HG03354 (cell line): Measurements from ENCODE around the gene KIF3A.
A peak's percentile ranks its signal among the peaks of the same experiment; 100 is the strongest.

Experiments
- ATAC-seq: cut with Tn5 transposase; IDR thresholded peaks from one replicate; pipeline ENCODE4 v1.9.1; 2021; ENCODE audit warnings: mild to moderate bottlenecking; ENCODE audit not compliant: unreplicated experiment, poor library complexity, severe bottlenecking

KIF3A gene

DNA sequence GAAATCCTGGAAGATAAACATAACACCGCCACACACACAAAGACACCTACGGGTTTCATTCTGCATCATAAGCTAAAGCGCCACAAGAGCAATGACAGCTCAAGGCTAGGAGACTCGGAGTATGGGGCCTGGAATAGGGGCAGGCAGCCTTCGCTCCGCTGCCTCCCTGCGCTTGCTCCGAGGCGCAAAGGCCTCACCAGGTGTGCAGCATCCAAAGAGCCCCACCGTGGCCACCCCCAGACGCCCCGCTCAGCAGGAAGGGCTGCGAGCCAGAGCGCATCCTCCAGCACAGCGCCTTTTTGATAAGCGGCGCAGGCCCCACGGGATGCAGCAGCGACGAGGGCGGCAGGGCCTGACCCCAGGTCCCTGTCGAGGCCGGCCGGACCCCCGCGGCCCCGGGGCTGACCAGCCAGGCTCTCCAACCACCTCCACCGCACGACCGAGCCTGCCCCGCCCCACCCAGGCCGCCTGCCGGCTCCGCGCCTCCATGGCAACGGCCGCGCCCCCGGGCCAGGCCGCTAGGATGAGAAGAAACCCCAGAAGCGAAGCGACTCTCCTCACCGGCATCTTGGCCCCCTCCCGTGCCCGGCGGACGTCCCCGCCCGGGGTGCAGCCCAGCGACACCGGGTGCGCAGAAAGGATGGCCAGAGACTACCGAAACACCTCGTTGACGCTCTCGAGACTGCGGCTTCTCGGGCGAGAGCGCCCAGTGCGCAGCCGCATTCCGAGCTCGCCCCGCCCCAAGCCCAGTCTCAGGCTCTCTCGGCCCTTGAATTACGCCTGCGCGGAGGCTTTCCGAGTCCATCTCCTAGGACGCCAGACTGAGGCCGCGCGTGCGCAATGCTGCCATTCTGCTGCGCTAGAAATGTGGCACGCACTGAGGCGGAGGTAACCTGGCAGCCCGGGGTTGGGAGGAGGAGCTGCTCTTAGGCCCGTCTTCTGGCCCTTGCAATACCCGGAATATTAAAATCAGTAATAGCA, at the start of gene KIF3A:
TSS of gene KIF3A (minus strand) at position 694 of the 981 bp plus-strand sequence. CDS start at position 567, 127 bp downstream.
- ATAC-seq, result peak; percentile 91

DNA sequence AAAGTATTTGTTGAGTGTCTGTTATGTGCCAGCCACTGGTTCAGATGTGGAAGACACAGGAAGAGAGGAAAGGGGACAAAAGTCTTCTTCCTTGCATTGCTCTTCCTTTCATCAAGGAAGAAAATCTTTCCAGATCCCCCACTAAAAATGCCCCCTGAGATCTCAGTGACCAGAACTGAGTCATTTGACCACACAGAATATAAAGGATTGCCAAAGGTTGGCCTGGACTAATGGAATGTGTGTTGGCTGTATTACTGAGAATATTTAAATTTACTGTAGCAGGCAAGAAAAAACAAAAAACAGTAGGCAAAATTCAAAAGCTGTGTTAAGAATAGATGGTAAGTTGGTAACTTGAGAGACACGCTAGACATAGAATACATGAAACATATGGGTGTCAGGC, 49.7 kb upstream of the KIF3A start:
- no peak for ATAC-seq

DNA sequence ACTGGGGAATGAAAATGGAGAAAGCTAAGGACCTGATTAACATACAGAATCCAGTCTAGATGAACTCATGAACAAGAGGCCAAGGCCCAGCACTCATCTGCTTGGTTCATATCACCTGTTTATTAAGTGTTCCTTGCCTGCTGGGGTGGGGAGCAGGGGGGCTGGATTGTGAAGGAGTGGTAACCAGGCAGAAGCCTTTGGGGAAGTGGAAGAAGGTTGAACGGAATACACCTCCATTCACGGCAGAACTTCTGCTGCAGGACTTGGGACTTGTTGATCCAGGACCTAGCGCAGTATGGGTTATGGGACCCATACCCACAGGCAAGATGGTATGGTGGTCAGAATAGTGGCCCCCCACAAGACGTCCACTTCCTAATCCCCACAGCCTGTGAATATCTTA, 48.5 kb upstream of the KIF3A start:
- no peak for ATAC-seq

DNA sequence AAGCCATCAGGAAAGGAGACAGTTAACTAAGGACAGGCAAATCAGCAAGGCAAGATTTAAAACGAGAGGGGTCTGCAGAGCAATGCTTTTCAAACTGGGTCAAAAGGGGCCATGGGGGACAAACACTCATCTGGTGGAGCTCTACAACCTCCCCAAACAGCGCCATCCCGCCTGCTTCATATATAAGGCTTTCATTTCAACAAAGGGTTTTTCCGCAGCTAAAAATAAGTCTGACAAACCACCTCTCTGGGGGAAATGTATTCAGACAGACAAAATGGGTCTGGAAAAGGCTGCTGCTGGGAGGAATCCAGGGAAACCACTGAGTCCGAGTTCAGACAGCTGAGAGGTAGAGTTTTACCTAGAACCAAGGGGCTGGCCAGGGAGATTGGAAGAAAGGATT, 48.0 kb upstream of the KIF3A start:
- ATAC-seq, result no peak

DNA sequence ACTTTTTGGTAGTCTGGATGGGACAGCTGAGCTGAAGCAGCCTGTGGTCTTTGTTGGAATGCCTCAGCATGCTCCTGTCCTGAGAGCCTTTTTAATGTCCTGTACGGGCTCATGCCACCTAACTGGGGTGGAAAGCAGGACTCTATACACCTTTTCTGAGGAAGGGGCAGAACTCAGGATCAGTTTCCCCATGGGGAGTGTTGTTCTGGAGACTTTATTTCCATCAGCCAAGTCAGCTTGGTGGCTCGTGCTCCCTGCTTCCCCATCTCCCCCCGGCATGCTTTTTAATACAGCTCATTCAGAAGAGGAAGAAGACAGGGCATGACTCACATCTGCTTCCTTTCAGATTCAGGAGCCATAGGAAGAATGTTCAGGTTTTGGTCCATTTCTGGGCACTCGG, 44.8 kb upstream of the KIF3A start:
- ATAC-seq, result no peak

DNA sequence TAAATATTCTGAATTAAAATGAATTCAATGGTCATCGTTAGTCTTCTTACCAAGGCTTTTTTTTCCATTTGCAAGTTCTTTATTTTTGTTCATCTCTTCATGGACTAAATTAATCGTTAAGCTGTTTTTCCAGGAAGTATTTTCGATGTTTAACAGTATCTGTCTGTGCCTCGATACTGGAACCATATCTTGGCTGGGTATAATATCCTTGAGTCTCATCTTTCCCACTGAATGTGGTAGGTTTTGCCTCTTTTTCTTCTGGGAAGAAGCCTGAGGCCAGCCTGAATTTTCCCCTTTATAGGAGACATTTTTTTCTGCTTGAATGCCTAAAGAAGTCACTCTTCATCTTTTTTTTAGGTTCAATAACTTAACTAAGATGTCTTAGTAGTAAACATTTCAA, 43.7 kb upstream of the KIF3A start:
- no peak for ATAC-seq

DNA sequence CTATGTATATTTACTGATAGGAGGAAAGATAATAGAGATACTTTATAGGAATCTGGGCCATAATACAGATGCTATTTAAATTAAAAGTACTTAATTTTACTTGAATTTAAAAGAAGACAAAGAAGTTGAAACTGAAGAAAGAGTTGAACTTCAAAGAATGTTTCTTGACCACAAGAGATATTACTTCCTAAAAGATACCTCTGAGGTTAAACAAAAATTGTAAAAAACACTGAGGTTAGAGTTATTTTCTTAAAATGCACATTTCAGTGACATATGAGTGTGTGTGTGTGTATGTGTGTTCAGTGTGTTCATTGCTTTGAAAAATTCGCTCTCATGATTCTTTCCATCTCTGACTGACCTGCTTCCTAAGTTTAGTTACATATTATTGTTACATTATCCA, 43.2 kb upstream of the KIF3A start:
- no peak for ATAC-seq

DNA sequence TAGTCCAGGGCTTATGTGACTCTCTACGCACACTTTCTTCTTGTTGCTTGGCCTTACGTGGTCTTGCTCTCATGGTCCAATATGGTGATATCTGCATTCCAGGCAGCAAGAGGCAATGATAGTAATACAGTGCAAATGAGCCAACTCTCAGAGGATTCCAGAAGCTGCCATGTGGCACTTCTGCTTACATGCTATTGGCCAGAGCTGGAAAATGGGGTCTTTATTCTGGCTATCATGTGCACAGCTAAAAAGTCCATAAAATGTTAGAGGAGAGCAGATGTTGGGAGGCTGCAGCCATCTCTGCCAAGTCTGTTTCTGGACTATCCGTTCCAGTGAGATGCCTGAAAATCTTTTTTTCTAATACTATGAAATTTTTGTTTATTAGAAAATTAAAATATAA, 42.6 kb upstream of the KIF3A start:
- ATAC-seq, result no peak

DNA sequence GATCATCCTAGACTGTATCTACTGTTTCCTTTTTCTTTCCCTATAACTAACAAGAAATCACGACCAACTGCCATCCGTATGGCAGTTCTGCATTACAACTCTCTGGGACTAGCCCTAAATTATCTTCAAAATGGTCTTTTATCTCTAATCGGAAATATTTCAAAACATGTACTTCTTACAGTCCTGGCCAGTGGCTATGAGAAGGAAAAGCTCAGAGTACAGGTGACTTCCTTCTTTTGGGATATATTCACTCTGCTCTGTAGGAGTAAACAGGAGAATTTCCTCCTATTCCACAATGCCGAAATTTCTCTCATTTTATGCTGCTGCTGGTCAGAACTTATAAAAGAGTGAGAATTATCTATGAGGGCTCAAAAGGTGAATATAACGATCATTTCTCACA, 41.5 kb upstream of the KIF3A start:
- no peak for ATAC-seq

DNA sequence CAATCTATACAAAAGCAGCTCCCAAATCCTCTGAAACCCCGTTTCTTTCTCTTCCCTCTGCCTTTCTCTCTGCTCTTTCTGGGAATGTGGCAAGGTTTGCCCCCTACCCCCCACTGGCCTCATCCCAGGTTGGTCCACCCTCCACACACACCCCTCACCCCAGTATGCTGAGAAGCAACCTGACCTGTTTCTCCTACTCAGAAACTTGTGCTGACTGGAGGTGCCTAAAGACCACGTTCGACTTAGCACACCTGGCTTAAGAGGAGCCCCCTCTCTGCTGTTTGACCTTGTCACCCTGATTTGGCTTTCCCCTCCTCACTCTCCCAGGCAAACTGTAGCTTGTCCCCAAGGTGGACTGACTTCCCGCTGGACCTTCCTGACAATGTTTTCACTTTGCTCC, 40.8 kb upstream of the KIF3A start:
- ATAC-seq, result no peak

DNA sequence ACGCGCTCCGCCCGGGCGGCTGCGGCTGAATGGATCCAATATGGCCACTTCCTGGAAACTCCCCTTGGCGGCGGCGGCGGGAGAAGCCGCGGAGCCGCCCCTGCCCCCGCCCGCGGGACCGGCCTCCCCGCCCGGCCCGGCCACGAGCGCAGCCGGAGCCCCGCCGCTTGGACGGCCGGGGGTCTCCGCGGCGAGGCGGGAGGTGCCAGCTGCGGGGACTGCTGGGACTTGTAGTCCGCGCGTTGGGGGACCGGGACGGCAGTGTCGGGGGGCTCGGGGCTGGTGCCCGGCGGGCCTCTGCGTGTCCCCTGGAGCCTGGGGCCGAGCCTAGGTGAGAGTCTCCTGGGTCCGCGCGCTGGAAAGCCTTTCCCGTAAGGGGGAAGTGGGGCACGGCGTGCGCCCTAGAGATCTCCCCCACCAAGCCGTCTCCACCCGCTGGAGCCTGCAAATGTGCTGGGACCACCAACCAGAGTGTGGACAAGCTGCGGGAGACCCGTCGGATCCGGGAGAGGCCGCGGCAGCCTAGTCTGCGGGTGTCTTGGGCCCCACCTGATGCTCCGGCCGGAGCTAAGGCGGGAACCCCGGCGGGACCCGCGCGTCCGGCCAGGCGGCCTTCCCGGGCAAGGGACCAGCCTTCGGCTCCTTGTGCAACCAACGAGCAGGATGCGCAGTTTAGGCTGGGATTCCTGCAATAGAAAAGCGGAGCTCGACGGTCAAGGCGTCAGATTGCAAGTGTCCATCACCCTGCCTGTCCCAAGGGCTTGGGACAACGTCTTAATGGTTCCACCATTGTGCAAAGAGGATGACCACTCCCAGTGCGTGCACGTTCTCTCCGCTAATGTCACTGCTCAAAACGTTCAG, 40.1 kb upstream of the KIF3A start, which contains the start of gene SEPTIN8:
TSS of gene SEPTIN8 (minus strand) at position 31 of the 861 bp plus-strand sequence. CDS start 102 bp downstream, outside the sequence.
- ATAC-seq, result peak; percentile 68

DNA sequence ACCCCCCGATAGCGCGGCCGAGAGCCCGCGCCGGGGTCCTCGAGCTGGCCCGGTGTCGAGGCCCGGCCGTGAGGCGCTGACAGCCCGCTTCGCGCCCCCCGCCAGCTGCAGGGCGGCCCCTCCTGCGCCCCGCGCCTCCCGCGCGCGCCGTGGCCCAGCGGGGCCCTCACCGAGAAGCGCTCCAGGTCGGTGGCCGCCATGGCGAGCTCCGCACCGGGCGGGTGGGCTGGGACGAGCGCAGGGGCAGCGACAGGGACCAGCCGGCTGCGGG, 39.5 kb upstream of the KIF3A start:
- no peak for ATAC-seq

DNA sequence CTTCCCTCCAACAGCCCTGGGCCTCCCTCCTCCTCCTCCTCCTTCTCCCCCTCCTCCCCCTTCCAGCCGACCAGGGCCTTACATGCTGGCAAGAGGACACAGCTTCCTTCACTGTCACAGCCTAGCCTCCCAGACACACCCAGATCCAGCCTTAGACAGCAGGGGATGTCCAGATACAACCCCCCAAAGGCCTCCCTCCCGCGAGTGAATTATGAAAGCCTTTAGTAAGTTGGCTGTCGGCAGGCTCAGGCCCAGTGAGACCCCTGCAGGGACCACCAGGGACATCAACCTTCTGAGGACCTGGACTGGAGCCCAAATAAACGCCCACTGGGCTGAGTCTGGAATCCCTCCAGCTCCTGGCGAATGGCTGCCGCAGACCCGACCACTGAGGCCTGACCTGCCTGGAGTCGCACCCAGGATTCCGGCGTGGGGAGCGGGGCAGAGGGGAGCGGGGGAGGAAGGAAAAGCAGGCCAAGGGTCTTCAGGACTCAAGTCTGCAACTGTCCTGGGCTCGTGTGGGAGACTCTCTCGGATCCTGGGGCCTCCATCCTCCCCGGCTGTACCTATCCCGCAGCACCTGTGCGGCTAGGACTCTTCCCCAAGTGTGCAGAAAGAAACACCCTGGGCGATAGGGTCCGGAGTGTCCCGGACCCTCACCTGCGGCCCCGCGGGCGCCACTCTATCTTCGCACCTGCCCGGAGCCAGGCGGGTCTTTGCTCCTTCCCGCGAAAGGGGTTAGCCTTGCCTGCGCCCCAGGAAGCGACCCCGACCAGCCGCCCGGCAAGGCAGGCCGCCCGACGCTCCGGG, 39.0 kb upstream of the KIF3A start:
- ATAC-seq, result peak; percentile 22

DNA sequence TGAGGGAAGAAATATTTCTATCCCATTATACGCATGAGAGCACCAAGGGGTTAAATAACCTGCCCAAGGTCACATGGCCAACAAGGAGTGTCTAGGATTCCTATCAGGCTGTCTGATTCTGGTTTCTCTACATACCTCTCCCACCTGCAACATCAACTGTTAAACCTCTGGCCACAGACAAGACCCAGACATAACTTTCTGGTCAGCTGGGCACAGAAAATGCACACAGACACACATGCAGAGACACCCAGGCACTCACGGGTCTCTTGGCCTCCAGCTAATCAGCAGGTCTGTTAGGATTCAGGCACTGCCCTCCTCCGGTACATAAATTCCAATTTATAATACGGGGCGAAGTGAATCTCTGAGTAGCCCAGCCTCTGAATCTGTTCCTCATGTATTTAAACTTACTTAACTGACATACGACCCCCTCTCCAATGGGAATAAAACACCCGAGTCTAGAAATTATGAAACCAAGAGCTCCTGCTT, 38.2 kb upstream of the KIF3A start:
- no peak for ATAC-seq

DNA sequence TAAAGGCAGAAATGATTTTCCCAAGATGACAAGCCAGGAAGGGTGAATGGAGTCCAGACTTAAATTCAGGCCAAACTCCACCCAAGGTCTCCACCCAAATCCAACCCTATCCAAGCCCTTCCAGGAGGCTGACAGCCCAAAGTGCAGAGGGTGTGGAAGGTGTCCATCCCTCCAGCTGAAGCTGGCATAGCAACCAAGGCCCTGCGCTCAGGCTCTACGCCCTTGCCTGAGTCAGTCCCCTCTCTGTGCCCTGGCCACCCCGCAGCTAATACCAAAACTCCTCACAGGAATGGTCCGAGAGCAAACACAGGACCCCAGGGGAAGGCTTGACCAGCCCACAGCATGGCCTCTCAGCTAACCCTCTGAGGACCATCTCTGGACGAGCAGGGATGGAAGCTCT, 37.5 kb upstream of the KIF3A start:
- ATAC-seq, result no peak

DNA sequence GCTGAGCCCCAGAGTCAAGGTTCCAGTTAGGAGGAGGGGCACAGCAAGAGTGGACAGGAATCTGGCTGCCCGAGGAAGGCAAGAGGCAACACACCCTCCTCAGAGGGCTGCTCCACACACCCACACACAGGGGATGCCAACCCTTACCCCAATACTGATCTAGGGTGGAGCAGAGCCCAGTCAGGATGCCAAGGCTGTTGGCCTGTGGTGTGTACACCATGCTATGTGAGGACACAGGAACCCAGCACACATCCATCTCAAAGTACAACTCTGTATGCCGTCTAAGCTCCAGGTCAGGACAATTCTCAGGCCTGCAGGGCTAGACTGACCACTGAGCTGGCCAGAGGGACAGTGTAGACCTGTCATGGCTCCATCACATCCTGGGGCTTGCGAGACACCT, 37.1 kb upstream of the KIF3A start:
- no peak for ATAC-seq

DNA sequence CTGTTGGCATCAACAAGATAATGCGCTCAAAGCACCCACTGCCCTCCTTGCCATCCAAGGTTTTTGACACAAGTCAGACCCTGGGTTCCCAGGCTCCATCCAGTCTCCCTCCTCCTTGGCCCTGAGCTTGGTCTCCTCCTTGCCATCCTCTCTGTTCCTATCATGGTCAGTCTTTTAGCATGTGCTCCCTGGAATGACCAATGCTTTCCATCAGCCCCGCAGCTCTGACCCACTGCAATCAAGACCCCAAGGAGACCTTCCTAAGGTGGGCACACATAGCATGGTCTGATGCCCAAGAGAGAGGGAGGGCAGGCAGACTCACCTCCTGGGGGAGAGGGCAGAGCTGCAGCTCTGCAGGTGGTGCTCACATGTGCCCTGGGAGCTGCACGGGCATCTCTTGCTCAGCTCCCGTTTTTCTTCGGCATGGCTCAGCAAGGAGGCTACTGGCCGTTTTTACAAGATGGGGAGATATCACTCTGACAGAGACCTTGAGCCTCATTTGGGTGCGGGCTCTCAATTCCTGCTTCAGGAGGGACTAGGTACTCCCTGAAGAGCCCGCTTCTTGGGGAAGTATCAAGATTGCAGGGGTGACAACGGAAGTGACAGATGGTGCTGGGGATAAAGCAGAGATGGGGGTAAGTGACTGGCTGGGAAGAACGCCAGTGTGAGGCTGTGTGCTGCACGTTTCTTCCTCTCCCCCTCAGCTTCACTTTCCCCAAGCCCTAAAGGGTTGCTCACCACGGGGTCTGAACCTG, 36.4 kb upstream of the KIF3A start:
- ATAC-seq, result no peak

DNA sequence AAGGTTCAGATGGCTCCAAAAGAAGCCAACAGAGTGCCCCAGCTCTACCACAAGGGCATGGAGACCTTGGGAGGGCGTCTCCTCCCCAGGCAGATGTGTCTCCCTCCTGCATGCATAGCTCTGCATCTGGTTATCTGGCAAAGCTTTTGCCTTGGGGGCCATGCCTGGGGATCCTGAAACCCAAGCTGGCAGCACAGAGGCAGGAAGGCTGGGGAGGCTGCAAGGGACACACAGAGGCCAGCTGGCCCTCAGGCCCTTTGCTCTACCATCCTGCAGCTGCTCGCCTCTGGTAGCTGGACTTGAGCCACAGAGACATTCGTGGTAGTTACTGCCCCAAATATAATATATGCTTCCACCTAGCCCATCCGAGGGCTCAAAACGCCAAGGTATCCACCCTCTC, 35.8 kb upstream of the KIF3A start:
- no peak for ATAC-seq
